Smooth muscle cell (in vitro differentiated cells): Measurements from ENCODE around the gene REX1BD. TPM values are rescaled to one million over a fixed set of nuclear protein-coding genes. Genes with fewer than 3 reads are reported as not detected.
"Not testable (repeated sequence)": the region's sequence is repeated elsewhere in the genome, so short reads cannot be mapped to it uniquely, and the experiment has no call there.

Source experiments
- DNase-seq: peaks from one replicate; lab custom pipeline; 2025; ENCODE audit not compliant: unreplicated experiment; lab: John Stamatoyannopoulos, UW
- H2AFZ ChIP-seq: fragments of 200-600 bp; sonication (generic); 2 replicates; pipeline ENCODE4 v1.6.0; 2016; ENCODE audit warnings: antibody characterized with exemption, low read depth, mild to moderate bottlenecking
- H3F3A ChIP-seq: fragments of 200-600 bp; sonication (generic); 2 replicates; pipeline ENCODE4 v1.6.0; 2017; ENCODE audit warnings: antibody characterized with exemption, low read depth
- H3K27ac ChIP-seq: fragments of 200-600 bp; sonication (generic); 2 replicates; pipeline ENCODE4 v1.5.1; 2016; ENCODE audit warnings: low read depth, mild to moderate bottlenecking
- H3K27me3 ChIP-seq: fragments of 200-600 bp; sonication (generic); 2 replicates; pipeline ENCODE4 v1.6.1; 2016; ENCODE audit warnings: low read depth, mild to moderate bottlenecking
- H3K36me3 ChIP-seq: fragments of 200-600 bp; sonication (generic); 2 replicates; pipeline ENCODE4 v1.5.1; 2016; ENCODE audit warnings: low read depth
- H3K4me1 ChIP-seq: fragments of 200-600 bp; sonication (generic); 2 replicates; pipeline ENCODE4 v1.5.1; 2016; ENCODE audit warnings: low read depth
- H3K4me2 ChIP-seq: fragments of 200-600 bp; sonication (generic); 2 replicates; pipeline ENCODE4 v1.6.0; 2016; ENCODE audit warnings: mild to moderate bottlenecking
- H3K4me3 ChIP-seq: fragments of 200-600 bp; sonication (generic); 2 replicates; pipeline ENCODE4 v1.5.1; 2016; ENCODE audit warnings: mild to moderate bottlenecking
- H3K79me2 ChIP-seq: fragments of 200-600 bp; sonication (generic); 2 replicates; pipeline ENCODE4 v1.6.0; 2016; ENCODE audit warnings: low read depth, mild to moderate bottlenecking
- H3K9ac ChIP-seq: fragments of 200-600 bp; sonication (generic); 2 replicates; pipeline ENCODE4 v1.6.0; 2016; ENCODE audit warnings: low read depth
- H3K9me3 ChIP-seq: fragments of 200-600 bp; sonication (generic); replicated peaks from 2 replicates; pipeline ENCODE4 v1.5.1; 2016; ENCODE audit warnings: low read depth
- H4K20me1 ChIP-seq: fragments of 200-600 bp; sonication (generic); 2 replicates; pipeline ENCODE4 v1.6.0; 2016; ENCODE audit warnings: low read depth
- CTCF ChIP-seq: fragments of 200-600 bp; sonication (generic); IDR thresholded peaks from 2 replicates; pipeline ENCODE4 v1.5.1; 2017; ENCODE audit warnings: borderline replicate concordance, mild to moderate bottlenecking, antibody characterized with exemption; ENCODE audit not compliant: insufficient read depth, poor library complexity, severe bottlenecking
- WGBS: methylation state at CpG from one replicate; pipeline ENCODE4 v1.1.7; 2016; ENCODE audit warnings: low lambda C conversion rate; 5-methylcytosine and 5-hydroxymethylcytosine counted together
- polyA plus RNA-seq: library from polyadenylated mRNA; unstranded; fragments of >200 nt; fragmentation: Nextera tagmentation; extraction: Ambion mirVana; gene quantifications from 2 replicates; pipeline ENCODE4 v1.2.1, GENCODE V29; 2016
- total RNA-seq: library from RNA; depleted of rRNA; stranded (reverse); fragments of >200 nt; gene quantifications from 2 replicates; pipeline ENCODE4 v1.2.3, GENCODE V29; 2014

Gene REX1BD
- total RNA-seq (69.6 and 81.5 TPM in 2 replicates), polyA plus RNA-seq (117 and 141 TPM in 2 replicates)

DNA sequence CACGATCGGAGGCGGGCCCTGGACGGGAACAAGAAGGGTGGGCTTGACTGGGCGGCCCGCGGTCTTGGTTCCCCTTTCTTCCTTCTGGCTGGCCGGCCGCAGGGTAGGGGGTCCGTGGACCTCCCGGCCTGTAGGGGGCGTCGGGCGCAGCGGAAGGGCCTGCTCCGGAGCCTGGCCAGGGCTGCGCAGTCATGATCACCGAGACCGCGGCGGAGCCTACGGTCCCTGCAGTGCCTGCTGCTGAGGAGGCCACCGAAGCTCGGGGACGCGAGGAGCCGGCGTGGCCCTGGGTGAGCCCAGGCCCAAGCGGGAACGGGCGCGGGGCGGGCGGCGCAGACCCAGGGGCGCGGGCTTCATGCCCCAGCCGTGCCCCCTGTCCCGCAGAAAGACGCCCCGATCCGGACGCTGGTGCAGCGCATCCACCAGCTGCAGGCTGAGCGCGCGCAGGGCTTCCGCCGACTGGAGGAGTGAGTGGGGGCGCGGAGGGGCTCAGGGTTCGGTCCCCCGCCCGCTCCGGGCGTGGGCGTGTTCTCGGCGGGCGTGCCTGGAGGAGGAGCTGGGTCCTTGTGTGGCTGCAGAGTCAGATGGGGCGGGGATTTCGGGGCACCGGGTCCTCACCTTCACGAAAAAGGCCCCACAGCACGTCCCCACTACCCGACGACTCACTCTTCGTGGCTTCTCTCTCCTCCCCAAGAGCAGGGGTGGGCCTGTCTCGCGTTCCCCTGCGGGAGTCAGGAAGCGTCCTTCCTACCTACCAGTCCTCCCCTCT is at the start of gene REX1BD:
TSS of gene REX1BD (plus strand) at position 188 of the 769 bp plus-strand sequence. CDS start at position 192, 4 bp downstream.
- peak; percentile 77 for DNase-seq
- Histone ChIP-seq H2AFZ (peak within 1 kb of the TSS; percentile 87), H3K27ac (peak within 1 kb of the TSS; percentile 71), H3K4me1 (no peaks in the 10 kb centered on the region), H3K27me3 (no peaks in the 10 kb centered on the region), H3K9me3 (no peaks in the 10 kb centered on the region), H3K4me3 (peak within 1 kb of the TSS; percentile 95), H3K9ac (peak within 1 kb of the TSS; percentile 54), H4K20me1 (peaks cover 18% of the 10 kb centered on the region), H3K79me2 (no peaks in the 10 kb centered on the region), H3F3A (peaks cover 33% of the 10 kb centered on the region), H3K4me2 (peak within 1 kb of the TSS; percentile 96), H3K36me3 (no peaks in the 10 kb centered on the region)
- 1% methylated on average over 47 of the region's 72 CpGs for whole genome bisulfite sequencing
- peak; percentile 79 for TF ChIP-seq CTCF

DNA sequence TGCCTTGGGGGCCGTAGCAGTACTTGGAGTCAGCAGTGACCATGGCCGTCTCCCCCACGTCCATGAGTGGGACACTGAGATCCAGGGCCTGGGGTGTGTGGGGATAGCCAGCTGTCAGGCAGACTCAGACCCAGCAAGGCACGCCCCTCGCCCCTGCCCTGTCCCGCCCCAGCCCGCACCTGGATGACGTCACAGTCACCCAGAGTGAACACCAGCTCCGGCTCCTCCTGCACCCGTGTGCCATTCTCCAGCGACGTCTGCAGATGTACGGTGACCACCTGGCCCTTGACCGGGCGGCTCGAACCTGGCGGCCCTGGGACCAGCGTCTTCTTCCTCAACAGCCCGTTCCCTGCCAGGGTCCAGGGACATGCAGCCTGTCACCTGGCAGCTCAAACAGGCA is 49.2 kb upstream of the REX1BD start:
- no peaks in the 10 kb centered on the region for H3K36me3 ChIP-seq
- H3K4me2 ChIP-seq: no peak overlapping the region
- DNase-seq: no peak
- no peaks in the 10 kb centered on the region for H3K27me3 ChIP-seq
- no peak overlapping the region for H3K27ac ChIP-seq
- no peak for TF ChIP-seq CTCF
- WGBS: 95% methylated on average over 19 of the region's 19 CpGs
- H3K4me1 ChIP-seq: peaks cover 9% of the 10 kb centered on the region
- H3K9ac ChIP-seq: no peak overlapping the region
- H3K79me2 ChIP-seq: peaks cover 16% of the 10 kb centered on the region
- H2AFZ ChIP-seq: no peak overlapping the region
- H3K4me3 ChIP-seq: no peak overlapping the region
- no peaks in the 10 kb centered on the region for H3F3A ChIP-seq
- H3K9me3 ChIP-seq: no peaks in the 10 kb centered on the region
- no peaks in the 10 kb centered on the region for H4K20me1 ChIP-seq

GRCh38 chr19:18540200-18540599 is 48.4 kb upstream of the REX1BD start:
- 100% methylated on average over 1 of the region's 1 CpG for WGBS
- H3K4me1 ChIP-seq, H3K27me3 ChIP-seq, H3K4me3 ChIP-seq, H3K9ac ChIP-seq, H4K20me1 ChIP-seq, H3K27ac ChIP-seq, H3K9me3 ChIP-seq, DNase-seq, H3K36me3 ChIP-seq, H3K4me2 ChIP-seq, H3F3A ChIP-seq, H2AFZ ChIP-seq: not testable (repeated sequence)
- peaks cover 16% of the 10 kb centered on the region for H3K79me2 ChIP-seq

GRCh38 chr19:18541258-18541991 is 47.2 kb upstream of the REX1BD start:
- TF ChIP-seq CTCF: no peak
- no peaks in the 10 kb centered on the region for H3K27me3 ChIP-seq
- no peaks in the 10 kb centered on the region for H3K9me3 ChIP-seq
- no peak overlapping the region for H3K4me3 ChIP-seq
- H3K27ac ChIP-seq: no peak overlapping the region
- peaks cover 9% of the 10 kb centered on the region for H3K4me1 ChIP-seq
- no peaks in the 10 kb centered on the region for H3F3A ChIP-seq
- no peak overlapping the region for H2AFZ ChIP-seq
- no peak overlapping the region for H3K4me2 ChIP-seq
- no peaks in the 10 kb centered on the region for H3K36me3 ChIP-seq
- 95% methylated on average over 20 of the region's 21 CpGs for WGBS
- no peak overlapping the region for H3K9ac ChIP-seq
- DNase-seq: no peak
- peaks cover 16% of the 10 kb centered on the region for H3K79me2 ChIP-seq
- no peaks in the 10 kb centered on the region for H4K20me1 ChIP-seq
